Progenitor cell of endocrine pancreas (in vitro differentiated cells): Measurements from ENCODE around the gene IKZF1. TPM values are rescaled to one million over a fixed set of nuclear protein-coding genes. Genes with fewer than 3 reads are reported as not detected.

Source experiments
- DNase-seq: peaks from one replicate; pipeline ENCODE4 v3.0.0; 2021; ENCODE audit warnings: low spot score; ENCODE audit not compliant: unreplicated experiment
- H3K27ac Mint-ChIP-seq: 2 replicates; pipeline ENCODE4 v1.8.0; 2021; ENCODE audit warnings: mild to moderate bottlenecking, moderate library complexity, mixed read lengths
- H3K27me3 Mint-ChIP-seq: 2 replicates; pipeline ENCODE4 v1.8.0; 2021; ENCODE audit warnings: mixed read lengths
- H3K36me3 Mint-ChIP-seq: 2 replicates; pipeline ENCODE4 v1.8.0; 2022; ENCODE audit warnings: mixed read lengths; ENCODE audit not compliant: insufficient read depth
- H3K4me1 Mint-ChIP-seq: 2 replicates; pipeline ENCODE4 v1.8.0; 2021; ENCODE audit warnings: low read depth, mixed read lengths
- H3K4me3 Mint-ChIP-seq: 2 replicates; pipeline ENCODE4 v1.8.0; 2021; ENCODE audit warnings: low read depth, mild to moderate bottlenecking, moderate library complexity, mixed read lengths
- H3K9me3 Mint-ChIP-seq: 2 replicates; pipeline ENCODE4 v1.8.0; 2021; ENCODE audit warnings: low read depth, mixed read lengths
- CTCF ChIP-seq: fragments of 200-600 bp; sonication (generic); IDR thresholded peaks from one replicate; pipeline ENCODE4 v1.5.0; 2021; ENCODE audit warnings: antibody characterized with exemption, mild to moderate bottlenecking; ENCODE audit not compliant: unreplicated experiment
- total RNA-seq: library from RNA; stranded (reverse); gene quantifications from 2 replicates; pipeline ENCODE4 v1.2.1, GENCODE V29; 2021

The IKZF1 gene
- total RNA-seq, 1 donor from 2014 or later, result 0.36 TPM

DNA sequence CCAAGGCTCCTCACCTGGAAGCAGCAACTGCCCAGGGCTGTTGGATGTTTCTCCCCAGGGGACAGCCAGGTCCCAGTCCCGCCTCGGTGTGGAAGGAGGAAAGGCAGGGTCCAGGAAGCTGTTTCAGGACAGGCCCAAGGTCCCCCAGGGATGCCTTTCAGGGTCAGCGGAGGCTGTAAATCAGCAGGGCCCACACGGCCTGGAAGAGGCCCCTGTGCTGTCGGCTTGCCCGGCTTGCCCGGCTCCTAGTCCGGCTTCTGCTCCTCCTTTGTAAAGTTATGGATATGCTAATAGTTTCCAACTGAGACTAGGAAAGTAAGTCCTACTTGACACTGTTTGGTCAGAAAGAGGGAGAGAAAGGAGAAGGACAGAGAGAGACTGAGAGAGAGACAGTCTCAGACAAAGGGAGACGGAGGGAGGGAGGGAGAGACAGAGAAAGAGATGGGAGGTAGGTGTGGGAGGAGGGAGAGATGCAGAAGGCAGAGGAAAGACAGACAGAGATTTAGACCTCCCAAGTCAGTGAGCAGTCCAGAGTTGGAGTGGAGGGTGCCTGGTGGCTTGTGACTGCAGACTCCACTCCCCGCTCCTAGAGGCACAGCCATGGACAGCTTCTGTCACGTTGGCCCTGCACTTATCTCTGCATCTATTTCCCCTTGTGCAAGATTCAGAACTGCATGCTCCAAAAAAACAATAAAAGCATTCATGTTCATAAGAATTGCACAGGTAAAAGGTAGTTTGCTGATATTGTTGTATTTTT, 10.5 kb downstream of the IKZF1 start:
- Mint-ChIP-seq H3K36me3 (no peaks in the 10 kb centered on the region), H3K27ac (no peak overlapping the region), H3K4me1 (no peaks in the 10 kb centered on the region), H3K9me3 (no peaks in the 10 kb centered on the region), H3K27me3 (peaks cover 43% of the 10 kb centered on the region), H3K4me3 (no peak overlapping the region)
- TF ChIP-seq CTCF, result no peak
- no peak for DNase-seq

DNA sequence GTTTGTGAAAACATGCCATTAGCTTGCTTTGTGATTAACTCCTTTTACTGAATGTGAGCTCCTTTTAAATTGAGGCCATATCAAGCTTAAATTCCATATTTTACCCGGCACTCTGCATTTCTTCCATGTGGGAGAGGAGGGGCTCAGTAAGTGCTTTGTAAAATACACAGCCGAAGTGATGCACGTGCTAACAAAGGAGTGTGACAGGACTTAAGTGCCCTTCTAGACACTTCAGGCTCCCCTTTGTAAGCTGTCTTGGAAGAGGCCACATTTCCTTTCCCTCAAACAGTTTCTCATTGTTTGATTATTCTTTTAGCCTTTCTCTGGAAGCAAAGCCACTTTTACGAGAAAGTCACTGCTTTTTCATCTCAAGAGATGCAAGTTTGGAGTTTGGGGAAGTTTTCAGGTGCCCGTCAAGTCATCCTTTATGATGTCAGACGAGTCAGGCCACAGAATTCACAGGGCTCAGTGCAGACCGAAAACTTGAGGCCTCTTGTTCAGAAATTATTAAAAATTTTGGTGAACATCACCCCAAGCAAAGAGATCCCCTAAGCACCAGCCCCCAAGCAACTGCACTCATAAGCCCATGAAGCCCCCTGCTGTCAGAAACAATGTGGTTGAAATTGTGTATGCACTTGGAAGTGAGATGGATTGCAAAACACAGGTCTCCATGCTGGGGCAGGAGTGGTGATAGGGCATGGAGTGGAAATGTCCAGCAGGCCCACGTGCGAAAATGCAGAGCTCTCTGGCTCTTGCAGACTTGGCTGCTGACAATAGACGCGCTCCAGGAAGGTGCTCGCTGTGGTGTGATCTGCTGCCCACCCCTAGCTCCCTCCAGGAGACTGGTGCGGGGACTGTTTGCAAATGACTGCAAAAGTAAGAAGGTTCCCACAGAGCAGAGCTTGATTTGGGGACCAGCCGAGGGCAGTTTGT, 11.5 kb downstream of the IKZF1 start:
- no peak overlapping the region for H3K4me3 Mint-ChIP-seq
- no peaks in the 10 kb centered on the region for H3K4me1 Mint-ChIP-seq
- no peak for DNase-seq
- H3K36me3 Mint-ChIP-seq, result no peaks in the 10 kb centered on the region
- no peaks in the 10 kb centered on the region for H3K9me3 Mint-ChIP-seq
- TF ChIP-seq CTCF, result no peak
- H3K27ac Mint-ChIP-seq, result no peak overlapping the region
- H3K27me3 Mint-ChIP-seq, result peaks cover 43% of the 10 kb centered on the region

GRCh38 chr7:50317221-50317678, 12.7 kb downstream of the IKZF1 start:
- Mint-ChIP-seq H3K4me1 (no peaks in the 10 kb centered on the region), H3K27ac (no peak overlapping the region), H3K27me3 (peaks cover 41% of the 10 kb centered on the region), H3K36me3 (no peaks in the 10 kb centered on the region), H3K4me3 (no peak overlapping the region), H3K9me3 (no peaks in the 10 kb centered on the region)
- TF ChIP-seq CTCF, result no peak
- DNase-seq, result no peak

GRCh38 chr7:50317697-50318669, 13.5 kb downstream of the IKZF1 start:
- no peak for TF ChIP-seq CTCF
- no peak overlapping the region for H3K4me3 Mint-ChIP-seq
- no peak for DNase-seq
- H3K4me1 Mint-ChIP-seq, result no peaks in the 10 kb centered on the region
- no peaks in the 10 kb centered on the region for H3K9me3 Mint-ChIP-seq
- H3K36me3 Mint-ChIP-seq, result no peaks in the 10 kb centered on the region
- no peak overlapping the region for H3K27ac Mint-ChIP-seq
- H3K27me3 Mint-ChIP-seq, result peaks cover 33% of the 10 kb centered on the region
